GM21381 (cell line): ENCODE results near the gene FBLN2.
A peak's percentile ranks its signal among the peaks of the same experiment; 100 is the strongest.

Source experiments
- ATAC-seq: cut with Tn5 transposase; IDR thresholded peaks from one replicate; pipeline ENCODE4 v1.9.1; 2021; ENCODE audit warnings: mild to moderate bottlenecking, moderate library complexity; ENCODE audit not compliant: unreplicated experiment

The FBLN2 gene

DNA sequence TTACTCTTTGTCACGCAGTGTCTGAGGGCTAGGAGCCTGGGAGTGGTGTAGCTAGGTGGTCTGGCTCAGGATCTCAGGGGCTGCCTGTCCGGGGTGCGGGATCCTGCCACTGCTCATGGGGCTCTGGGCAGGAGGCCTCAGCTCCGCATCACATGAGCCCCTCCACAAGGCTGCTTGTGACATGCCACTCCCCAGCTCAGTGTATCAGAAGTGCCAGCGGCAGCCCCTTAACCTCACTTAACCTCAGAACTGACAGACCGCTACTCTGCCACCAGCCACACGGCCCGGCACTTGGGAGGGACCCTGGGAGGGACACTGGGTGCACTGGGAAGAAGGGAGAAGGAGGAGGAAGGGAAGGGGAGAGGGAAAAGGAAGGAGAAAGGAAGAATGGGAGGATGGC, 87.9 kb downstream of the FBLN2 start:
- ATAC-seq, result no peak

DNA sequence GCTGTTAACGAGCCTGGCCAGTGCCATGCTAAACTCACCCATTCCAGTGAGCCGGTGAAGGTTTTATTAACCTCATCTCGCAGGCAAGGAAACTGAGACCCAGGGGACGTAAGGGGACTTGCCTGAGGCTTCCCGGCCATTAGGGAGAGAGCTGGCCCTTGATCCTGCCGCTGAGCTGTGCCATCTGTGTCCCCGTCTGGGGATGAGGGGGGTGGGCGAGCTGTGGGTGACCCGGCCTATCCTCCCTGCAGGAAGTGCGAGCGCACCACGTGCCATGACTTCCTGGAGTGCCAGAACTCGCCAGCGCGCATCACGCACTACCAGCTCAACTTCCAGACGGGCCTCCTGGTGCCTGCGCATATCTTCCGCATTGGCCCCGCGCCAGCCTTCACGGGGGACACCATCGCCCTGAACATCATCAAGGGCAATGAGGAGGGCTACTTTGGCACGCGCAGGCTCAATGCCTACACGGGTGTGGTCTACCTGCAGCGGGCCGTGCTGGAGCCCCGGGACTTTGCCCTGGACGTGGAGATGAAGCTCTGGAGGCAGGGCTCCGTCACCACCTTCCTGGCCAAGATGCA, 88.5 kb downstream of the FBLN2 start:
- no peak for ATAC-seq

DNA sequence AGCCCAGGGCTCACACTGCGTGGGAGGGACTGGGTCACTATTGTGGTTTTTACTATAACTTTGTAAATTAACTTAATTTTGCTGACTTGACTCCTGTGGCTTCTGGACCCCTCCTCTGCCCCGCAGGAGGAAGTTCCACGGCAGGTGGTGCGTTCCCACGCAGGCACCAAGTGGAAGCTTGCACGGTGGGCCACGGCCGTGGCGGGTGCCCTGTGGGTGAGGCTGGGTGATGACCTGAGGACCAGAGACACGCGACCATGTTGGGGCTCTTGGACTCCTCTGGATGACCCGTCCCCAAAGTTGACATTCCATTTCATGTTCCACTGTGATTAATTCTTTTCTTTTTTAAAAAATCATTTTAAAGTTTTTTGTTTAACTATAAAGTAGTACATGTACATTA, 89.0 kb downstream of the FBLN2 start:
- ATAC-seq, result no peak

DNA sequence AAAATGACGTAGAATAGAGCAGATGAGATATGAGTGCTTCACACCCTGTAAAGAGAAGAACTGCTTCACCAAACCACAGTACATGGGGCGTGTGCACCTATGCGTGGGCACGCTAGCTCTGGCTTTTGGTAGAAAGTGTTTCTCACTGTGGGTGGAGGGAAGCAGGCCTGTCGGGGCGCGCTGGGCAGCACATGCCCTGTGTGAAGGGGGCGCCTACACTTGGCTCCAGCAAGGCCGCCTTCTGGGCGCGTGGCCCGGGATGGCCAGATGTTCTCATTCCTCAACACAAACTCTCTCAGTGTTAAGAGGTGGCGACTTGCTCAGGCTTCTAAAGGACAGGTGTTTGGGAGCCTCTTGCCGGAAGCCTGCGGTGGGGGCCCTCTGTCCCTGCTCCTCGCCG, 90.0 kb downstream of the FBLN2 start:
- no peak for ATAC-seq

DNA sequence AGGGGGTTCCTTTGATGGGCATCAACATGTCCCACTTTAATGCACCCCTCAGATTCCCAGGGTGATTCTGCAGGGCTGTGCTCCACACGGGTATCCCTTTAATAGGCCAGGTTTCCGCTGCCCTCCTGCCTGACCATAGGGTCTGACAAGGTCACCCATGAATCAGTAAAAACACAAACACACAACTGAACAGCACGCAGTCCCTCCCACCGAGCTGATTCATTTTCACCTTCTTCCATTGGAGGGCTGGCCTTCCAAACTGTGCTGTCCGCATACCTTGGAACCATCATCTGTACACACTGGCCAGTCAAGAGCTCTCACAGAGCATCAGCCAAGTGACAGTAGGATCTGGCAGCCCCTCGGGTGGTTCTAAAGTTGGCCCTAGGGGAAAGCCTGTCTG, 93.7 kb downstream of the FBLN2 start:
- no peak for ATAC-seq

DNA sequence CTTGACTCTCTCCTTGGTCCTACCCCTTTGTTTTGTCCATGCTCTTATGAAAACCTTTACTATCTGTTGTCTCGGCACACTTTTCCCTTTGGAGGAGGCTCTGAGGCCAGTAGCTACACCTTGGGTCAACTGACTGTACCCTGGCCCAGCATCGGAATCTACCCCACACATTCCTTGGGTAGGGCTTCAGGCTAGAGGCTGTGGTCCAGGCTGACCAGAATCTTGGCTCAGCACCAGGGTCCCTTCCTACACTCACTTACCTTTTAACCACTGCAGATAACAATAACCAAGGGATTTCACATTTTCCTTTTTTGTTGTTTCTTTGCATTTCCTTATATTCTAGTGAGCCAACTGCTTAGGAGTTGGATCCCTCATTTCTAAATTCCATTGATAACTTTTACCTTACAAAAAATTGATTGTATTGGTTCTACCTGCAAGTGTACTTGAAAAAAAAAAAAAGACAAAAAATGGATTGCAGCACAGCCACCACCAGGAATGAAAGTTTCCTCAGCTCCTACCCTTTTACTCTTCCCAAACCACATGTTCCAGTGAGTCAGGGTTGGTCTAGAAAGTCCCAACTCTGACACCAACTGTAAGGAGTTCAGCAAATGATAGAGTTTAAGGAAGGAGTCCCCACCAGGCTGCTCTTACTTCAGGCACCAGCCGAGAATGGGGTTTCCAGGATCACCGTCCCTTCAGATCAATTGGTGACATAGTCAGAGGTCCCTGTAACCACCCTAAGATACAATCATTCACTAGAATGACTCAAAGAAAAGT, 95.6 kb downstream of the FBLN2 start:
- no peak for ATAC-seq

DNA sequence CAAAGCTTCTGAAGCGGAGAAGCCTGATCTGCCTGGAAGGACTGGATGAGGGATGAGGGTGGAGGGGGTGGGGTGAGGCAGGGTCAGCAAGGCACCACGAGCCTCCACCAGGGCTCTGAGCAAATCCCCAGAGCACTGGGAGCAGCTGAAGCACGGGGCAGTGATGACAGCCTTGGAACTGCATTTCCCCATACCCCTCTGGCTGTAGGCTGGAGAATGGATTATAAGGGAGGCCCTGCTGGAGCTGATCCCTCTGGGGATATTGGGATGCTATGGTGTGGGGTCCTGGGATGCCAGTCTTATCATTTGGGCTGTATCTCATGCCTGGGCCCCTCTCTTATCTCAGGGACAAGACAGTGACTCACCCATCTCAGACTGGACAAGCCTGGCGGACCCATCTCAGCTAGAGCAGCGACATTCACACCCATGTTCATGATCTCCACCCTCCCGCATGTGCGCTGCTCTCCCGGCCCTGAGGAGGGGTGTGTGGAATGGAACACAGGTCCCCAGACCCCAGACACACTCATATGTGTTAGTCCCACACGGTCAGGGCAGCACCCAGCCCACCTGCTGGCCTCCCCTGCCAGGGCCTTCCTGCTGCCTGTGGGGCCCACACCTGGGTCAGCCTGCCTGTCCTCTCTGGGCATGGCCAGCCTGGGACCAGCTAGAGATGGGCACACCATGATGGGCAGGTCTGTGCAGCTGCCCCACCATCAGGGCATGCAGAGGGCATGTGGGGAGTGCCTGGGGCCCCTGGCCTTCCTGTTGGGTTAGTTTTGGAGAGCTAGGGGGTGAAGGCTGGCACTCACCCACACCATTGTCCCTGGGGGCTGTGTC, 97.1 kb downstream of the FBLN2 start:
- ATAC-seq, result no peak

DNA sequence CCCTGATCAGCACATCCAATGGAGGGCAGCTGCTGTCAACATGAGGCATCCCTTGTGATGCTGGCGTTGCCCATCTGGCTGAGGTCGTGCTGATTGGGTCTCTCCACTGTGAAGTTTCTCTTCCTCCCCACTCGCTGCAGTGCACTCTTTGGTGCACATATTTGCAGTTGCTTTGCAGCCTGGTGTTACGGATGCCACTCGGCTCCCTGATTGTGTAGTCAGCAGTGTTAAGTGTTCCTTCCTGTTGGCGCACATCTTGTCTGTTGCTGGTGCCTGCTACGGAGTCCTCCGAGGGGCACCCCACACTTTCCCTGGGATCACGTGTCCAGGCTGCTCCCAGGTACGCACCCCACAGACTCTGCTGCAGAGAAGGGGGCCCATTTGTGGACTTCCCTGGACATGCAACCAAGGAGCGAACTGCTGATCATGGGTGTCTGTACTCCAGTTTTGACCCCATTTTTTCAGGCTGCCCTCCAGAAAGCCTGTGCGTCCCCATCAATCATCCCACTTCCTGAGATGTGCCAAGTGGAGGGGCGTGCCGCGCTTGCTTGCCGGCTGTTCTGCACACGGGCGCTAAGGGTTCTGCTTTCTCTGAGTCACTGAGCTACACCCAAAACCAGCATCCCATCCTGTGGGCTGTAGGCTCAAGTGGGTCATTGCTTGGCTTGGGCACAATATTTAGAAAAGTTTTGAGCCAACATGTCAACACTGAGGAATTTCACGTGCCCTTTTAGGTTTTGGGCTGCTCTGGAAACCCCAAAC, 98.6 kb downstream of the FBLN2 start:
- ATAC-seq, result no peak

DNA sequence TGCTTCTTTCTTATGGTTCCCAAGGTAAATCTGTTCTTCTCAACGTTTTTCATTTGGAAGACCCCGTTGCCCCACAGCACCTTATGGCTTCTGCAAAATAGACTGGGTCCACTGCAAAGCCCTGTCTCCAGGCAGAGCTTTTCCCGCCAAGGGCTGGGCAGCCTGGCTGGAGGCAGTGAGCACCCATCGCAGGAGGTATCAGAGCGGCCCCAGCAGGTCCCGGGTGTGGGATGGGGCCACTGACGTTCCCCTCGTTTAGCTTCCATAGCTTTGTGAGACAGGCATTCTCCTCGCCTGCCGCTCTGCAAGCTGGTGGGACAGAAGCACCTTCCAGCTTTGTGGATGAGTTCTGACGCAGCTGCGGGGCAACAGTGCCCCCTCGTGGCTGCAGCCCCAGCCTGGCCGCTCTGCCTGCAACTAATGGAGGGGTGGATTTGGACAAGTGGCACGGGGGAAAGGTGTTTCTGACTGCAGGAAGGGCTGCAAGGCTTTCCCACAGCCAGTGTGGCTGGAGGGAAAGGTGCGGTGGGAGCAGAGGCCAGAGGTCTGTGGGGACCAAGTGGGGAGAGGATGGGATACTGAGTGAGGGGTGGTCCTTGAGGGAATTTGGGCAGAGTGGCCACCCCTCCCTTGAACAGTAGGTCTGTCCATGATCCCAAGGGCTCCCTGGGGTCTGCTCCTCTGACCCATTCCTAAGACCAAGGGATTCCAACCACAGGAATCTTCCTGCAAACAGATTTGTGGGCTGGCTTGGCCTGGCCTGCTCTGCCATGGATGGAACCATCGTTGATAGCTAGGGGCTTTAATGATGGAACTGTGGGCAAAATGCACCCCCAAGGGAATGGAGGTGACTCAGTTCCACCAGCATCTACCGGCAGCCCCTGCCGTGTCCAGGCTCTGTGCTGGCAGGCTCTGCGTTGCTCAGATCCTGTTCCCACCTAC, 99.4 kb downstream of the FBLN2 start:
- ATAC-seq, result peak; percentile 51

DNA sequence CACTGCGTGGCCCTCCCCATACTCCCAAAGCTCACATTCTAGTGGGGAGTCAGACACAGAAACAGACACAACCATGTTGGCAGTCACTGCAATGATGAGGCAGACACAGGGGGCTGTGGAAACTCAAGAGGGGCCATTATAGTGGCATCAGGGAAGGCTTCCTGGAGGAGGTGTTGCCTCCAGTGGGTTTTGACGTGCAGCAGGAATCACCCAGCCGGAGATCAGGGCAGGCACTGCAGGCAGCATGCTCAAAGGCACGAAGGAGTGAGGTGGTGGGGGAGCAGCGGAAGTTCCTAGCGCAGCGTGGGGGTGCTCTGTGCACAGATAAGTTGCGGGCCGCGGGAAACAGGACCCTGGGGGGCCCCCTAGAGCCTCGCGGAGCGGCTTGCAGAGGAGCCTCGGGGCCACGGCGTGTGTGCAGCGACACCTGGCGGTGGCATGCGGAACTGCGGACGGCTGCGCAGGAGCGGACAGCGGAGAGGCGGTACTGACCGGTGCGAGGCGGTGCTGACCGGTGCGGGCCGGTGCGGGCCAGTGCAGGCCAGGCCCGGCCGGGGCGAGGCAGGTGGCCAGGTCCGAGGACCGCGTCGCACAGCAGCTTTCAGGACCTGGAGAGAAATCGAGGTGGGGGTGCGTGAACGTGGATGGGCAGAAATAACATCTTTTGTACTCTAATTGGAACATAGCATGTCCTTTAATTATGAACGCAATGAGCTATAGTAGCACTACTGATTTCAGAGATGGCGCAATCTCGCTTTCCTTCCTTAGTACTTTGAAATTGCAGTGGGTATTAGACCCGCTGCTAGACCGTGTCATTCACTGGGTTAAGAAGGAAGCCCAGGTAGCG, 101.5 kb downstream of the FBLN2 start:
- ATAC-seq, result no peak

DNA sequence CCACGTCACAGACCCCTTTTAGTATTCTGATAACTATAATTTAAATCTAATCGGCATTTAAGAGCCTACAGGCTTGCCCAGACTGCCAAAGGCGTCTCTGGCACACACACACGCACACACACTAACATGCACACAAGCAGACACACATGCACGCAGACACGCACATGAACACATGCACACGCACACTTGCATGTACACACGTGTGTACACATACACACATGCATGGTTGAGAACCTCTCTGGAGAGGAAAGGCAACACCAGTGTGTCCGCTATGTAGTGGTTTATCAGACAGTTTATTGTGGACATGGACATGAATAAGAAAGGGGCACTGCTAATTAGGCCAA, 102.1 kb downstream of the FBLN2 start:
- no peak for ATAC-seq

DNA sequence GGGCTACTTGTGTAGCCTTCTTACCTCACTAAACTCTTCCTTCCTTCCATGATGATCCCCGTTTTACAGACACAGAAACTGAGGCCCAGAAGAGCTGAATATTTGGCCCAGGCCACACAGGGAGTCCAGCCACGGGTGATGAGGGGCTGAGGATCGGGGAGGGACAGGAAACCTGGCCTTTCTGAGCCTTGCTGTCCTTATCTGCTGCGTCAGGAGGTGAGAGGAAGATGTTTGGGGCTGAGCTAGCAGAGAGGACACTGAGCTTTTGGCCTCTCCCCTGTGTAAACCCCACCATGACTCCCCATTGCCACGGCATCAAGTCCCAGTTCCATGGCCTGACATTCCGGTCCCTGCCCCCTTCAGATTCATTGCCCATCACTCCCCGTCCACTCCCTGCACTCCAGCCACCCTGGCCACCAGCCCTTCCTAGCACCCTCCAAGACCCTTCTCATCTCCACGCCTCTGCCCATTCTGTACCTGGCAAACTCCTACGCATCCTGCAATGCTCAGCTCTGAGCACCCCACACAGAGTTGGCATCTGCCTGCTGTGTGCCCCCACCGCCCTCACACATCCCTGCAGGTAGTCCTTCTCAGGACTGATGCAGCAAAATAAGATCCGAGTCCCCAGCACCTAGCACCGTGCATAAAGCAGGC, 103.0 kb downstream of the FBLN2 start:
- ATAC-seq, result no peak

DNA sequence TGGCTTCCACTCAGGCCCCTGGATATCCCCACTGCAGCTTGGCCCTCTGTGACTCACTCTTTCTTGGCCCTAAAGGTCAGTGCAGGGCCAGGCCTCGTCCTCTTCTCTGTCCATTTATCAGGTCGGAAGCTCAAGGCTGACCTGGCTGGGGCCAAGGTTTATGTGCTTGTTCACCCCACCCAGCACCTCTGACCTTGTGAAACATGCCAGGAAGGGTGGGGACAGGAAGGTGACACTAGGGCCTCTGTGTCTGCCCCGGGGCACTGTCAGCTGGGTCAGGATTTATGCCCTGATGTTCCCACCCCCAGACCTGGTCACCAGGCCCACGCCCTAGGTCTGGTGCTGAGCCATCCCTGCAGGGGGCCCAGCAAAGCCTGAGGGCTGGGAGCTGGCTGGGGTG, 103.8 kb downstream of the FBLN2 start:
- no peak for ATAC-seq

DNA sequence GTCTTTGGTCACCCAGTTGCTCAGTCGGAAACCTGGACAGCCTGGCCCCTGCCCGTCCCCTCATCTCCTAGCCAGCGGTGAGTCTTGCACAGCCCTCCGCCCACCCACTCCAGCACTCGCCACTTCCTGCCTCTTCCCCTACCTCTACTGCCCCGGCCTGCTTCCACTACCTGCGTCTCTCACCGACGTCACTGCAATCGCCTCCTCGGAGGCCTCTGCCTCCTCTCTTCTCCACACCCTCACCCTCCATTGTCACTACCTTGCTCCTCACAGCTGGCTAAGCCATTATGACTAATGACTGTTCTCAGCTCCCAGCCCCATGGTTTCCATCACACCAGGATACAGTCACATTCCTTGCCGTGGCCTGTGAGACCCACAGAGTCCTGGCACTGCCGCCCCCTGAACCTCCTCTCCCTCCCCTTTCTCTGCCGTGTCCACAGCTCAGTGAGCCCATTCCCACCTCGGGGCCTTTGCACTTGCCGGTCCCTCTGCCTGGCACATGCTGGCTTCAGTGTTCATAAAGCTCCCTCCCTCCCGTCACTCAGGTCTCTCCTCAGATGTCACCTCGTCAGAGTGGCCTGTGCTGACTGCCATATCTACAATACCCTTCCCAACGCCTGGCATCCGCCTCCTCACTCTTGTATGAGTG, 104.8 kb downstream of the FBLN2 start:
- ATAC-seq, result no peak

DNA sequence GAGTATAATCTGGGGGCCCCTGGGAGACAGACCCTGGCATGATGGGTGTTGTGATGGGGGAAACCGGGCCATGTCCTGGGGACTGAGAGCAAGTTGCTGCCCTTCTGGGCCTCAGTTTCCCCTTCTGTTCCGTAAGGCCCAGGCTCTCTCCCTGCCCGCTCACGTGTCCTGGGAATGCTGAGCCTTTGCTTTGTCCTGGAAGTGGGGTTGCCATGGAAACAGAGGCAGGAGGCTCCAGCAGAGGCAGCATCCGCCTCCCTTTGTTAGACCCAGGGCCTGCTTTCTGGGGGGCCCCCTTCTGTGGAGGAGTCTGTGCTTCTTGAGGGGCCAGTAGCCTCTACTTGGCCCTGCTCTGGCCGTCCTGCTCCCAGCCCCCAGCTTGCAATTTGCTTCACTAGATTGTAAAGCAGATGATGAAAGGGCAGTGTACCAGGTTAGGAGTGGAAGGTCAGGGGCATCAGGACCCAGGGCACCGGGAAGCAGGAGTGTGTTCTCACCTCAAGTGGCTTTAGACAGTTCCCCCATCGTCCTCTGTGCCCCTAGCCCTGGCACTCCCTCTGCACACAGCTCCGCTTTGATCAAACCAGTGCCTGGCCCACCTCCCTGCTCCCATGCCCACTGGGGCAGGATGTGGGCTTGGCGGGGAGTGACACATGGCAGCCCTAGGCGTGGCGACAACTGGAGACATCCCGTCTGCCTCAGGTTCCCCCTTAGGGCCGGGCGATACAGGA, 105.6 kb downstream of the FBLN2 start:
- ATAC-seq, result no peak

DNA sequence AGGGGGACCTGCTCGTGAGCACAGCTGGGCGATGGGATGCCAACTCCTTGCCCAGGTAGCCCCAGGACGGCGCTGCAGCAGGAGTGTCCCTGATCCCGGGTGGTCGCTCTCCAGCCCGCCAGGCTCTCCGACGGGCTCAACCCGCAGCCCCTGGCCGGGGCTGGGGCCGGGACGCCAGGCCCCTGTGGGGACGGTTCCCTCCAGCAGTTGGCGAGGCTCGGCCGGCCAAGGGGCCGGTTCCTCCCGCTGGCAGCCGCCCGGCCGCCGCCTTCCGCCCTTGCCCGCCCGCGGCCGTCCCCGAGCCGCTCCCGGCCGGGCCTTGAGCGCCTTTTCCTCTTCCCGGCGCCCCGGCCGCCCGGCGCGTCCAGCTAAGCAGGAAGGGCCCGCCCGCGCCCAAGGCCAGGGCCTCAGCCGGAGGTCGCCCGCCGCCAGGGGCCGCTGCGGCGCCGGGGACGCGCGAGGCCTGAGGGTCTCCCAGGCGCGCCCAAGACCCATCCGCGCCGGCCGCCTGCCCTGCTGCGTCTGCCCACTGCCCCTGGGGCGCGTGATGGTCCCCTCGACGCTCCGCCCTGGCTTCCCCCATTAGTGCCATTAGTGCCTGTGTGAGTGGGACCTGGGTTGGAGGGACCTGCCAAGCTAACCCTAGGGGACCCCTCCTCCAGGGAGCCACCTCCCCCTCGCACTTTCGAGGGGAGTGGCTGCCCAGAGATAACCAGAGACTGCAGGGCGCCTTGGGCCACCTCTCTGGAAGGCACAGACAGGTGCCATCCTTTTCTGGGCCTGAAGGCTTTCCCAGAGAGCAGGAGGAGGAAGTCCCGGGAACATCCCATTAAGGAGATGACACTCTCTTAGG, 106.4 kb downstream of the FBLN2 start:
- ATAC-seq, result no peak
